IMR-90 (cell line): Measurements from ENCODE around the gene BMP4. TPM values are rescaled to one million over a fixed set of nuclear protein-coding genes. Genes with fewer than 3 reads are reported as not detected.

Experiments
- ATAC-seq: fragments of 200-7000 bp; cut with Tn5 transposase; 2 replicates; pipeline ENCODE4 v1.9.1; 2020; ENCODE audit warnings: low read depth, mild to moderate bottlenecking, moderate library complexity
- BruUV-seq: library from RNA; stranded (reverse); fragments of 400-500 nt; replicated peaks from 2 replicates; lab custom pipeline; 2021; lab: Mats Ljungman, UMichigan
- CTCF ChIA-PET: fragments of 300-600 bp; formaldehyde crosslinking; extraction: SDS; loops from one replicate; lab custom pipeline; 2021; ENCODE audit warnings: antibody characterized with exemption; lab: Yijun Ruan, JAX
- POLR2A ChIA-PET: fragments of 300-600 bp; sonication (Branson Sonifier 250); formaldehyde crosslinking; loops from one replicate; lab custom pipeline; 2022; ENCODE audit warnings: antibody characterized with exemption; ENCODE audit not compliant: unreplicated experiment; lab: Charles Lee
- DNase-seq: peaks from one replicate; pipeline ENCODE4 v3.0.0; 2013
- H2AFZ ChIP-seq: replicated peaks from 2 replicates; pipeline ENCODE3; 2013; ENCODE audit warnings: low read length, mild to moderate bottlenecking; ENCODE audit not compliant: poor library complexity
- H2AK5ac ChIP-seq: 2 replicates; pipeline ENCODE4 v1.6.1; 2013; ENCODE audit warnings: low read depth, low read length, inconsistent platforms
- H2AK9ac ChIP-seq: replicated peaks from 2 replicates; pipeline ENCODE3; 2013; ENCODE audit warnings: mild to moderate bottlenecking, low read depth, low read length, moderate library complexity; ENCODE audit not compliant: poor library complexity
- H2BK120ac ChIP-seq: 2 replicates; pipeline ENCODE4 v1.6.1; 2013; ENCODE audit warnings: low read depth, low read length, inconsistent platforms
- H2BK15ac ChIP-seq: 3 replicates; pipeline ENCODE4 v1.6.1; 2013; ENCODE audit warnings: low read depth, low read length, inconsistent platforms
- H2BK20ac ChIP-seq: 2 replicates; pipeline ENCODE4 v1.6.1; 2013; ENCODE audit warnings: low read depth, mild to moderate bottlenecking, inconsistent platforms, low read length, moderate library complexity
- H2BK5ac ChIP-seq: 2 replicates; pipeline ENCODE4 v1.6.1; 2013; ENCODE audit warnings: mild to moderate bottlenecking, low read depth, low read length, inconsistent platforms; ENCODE audit not compliant: poor library complexity, severe bottlenecking
- H3K14ac ChIP-seq: replicated peaks from 2 replicates; pipeline ENCODE4 v1.6.1; 2013; ENCODE audit warnings: low read depth, low read length, inconsistent platforms
- H3K18ac ChIP-seq: 2 replicates; pipeline ENCODE4 v1.6.1; 2013; ENCODE audit warnings: low read depth, low read length, control low read depth
- H3K23ac ChIP-seq: 2 replicates; pipeline ENCODE4 v1.6.1; 2013; ENCODE audit warnings: low read depth, low read length, inconsistent platforms
- H3K27ac ChIP-seq: 2 replicates; pipeline ENCODE4 v1.5.1; 2013; ENCODE audit warnings: mild to moderate bottlenecking, control low read depth, low read length; ENCODE audit not compliant: insufficient read depth
- H3K27me3 ChIP-seq: 2 replicates; pipeline ENCODE4 v1.6.1; 2013; ENCODE audit warnings: low read length; ENCODE audit not compliant: control insufficient read depth, insufficient read depth
- H3K36me3 ChIP-seq: 2 replicates; pipeline ENCODE4 v1.6.1; 2013; ENCODE audit warnings: low read length, mixed read lengths; ENCODE audit not compliant: control insufficient read depth, insufficient read depth
- H3K4ac ChIP-seq: 2 replicates; pipeline ENCODE4 v1.6.1; 2013; ENCODE audit warnings: low read depth, low read length, inconsistent platforms
- H3K4me1 ChIP-seq: 2 replicates; pipeline ENCODE4 v1.6.1; 2013; ENCODE audit warnings: low read length, mixed read lengths; ENCODE audit not compliant: control insufficient read depth, insufficient read depth
- H3K4me2 ChIP-seq: 2 replicates; pipeline ENCODE4 v1.6.1; 2013; ENCODE audit warnings: low read depth, mild to moderate bottlenecking, control low read depth, low read length, moderate library complexity
- H3K4me3 ChIP-seq: 2 replicates; pipeline ENCODE4 v1.5.1; 2013; ENCODE audit warnings: low read depth, mild to moderate bottlenecking, control low read depth, low read length, moderate library complexity; ENCODE audit not compliant: insufficient read depth
- H3K56ac ChIP-seq: 2 replicates; pipeline ENCODE4 v1.6.1; 2013; ENCODE audit warnings: low read length, inconsistent platforms; ENCODE audit not compliant: insufficient read depth; ENCODE audit errors: extremely low read depth
- H3K79me1 ChIP-seq, 2 experiments: 2 replicates each; pipeline ENCODE4 v1.6.1; 2013; ENCODE audit warnings: low read length in 2 of 2, inconsistent platforms in 1 of 2, low read depth in 1 of 2
- H3K9ac ChIP-seq: 2 replicates; pipeline ENCODE4 v1.6.1; 2013; ENCODE audit warnings: low read depth, low read length, control low read depth
- H3K9me1 ChIP-seq: 2 replicates; pipeline ENCODE4 v1.6.1; 2013; ENCODE audit warnings: low read length, inconsistent platforms; ENCODE audit not compliant: insufficient read depth
- H3K9me3 ChIP-seq: 2 replicates; pipeline ENCODE4 v1.6.1; 2013; ENCODE audit warnings: low read length; ENCODE audit not compliant: control insufficient read depth, insufficient read depth
- H4K20me1 ChIP-seq: 2 replicates; pipeline ENCODE4 v1.6.1; 2013; ENCODE audit warnings: low read length, inconsistent platforms; ENCODE audit not compliant: insufficient read depth
- H4K5ac ChIP-seq: 2 replicates; pipeline ENCODE4 v1.6.1; 2013; ENCODE audit warnings: mild to moderate bottlenecking, low read depth, low read length, control low read depth
- H4K8ac ChIP-seq, 2 experiments: 2 replicates each; pipeline ENCODE4 v1.6.1; 2013; ENCODE audit warnings: low read depth in 2 of 2, low read length in 2 of 2, control low read depth in 1 of 2, inconsistent platforms in 1 of 2
- H4K91ac ChIP-seq: 2 replicates; pipeline ENCODE4 v1.6.1; 2013; ENCODE audit warnings: low read depth, low read length, inconsistent platforms; ENCODE audit not compliant: insufficient read depth
- CEBPB ChIP-seq: IDR thresholded peaks from 2 replicates; pipeline ENCODE4 v1.6.1; 2012; ENCODE audit warnings: low read depth, low read length, improper control_type of control experiment
- CHD1 ChIP-seq: IDR thresholded peaks from 2 replicates; pipeline ENCODE4 v1.6.1; 2012; ENCODE audit warnings: low read depth, low read length, improper control_type of control experiment
- FOS ChIP-seq: fragments of 150-350 bp; IDR thresholded peaks from 2 replicates; pipeline ENCODE4 v1.6.1; 2016; ENCODE audit warnings: low read depth, low read length
- MAZ ChIP-seq: IDR thresholded peaks from 2 replicates; pipeline ENCODE4 v1.6.1; 2012; ENCODE audit warnings: low read depth, mild to moderate bottlenecking, low read length, improper control_type of control experiment, moderate library complexity, borderline replicate concordance
- MXI1 ChIP-seq: IDR thresholded peaks from 2 replicates; pipeline ENCODE4 v1.6.1; 2012; ENCODE audit warnings: low read depth, mild to moderate bottlenecking, low read length, moderate library complexity, borderline replicate concordance
- POLR2A ChIP-seq: IDR thresholded peaks from 2 replicates; pipeline ENCODE4 v1.6.1; 2012; ENCODE audit warnings: mild to moderate bottlenecking, low read depth, low read length
- RAD21 ChIP-seq: IDR thresholded peaks from 2 replicates; pipeline ENCODE4 v1.6.1; 2012; ENCODE audit warnings: low read length, improper control_type of control experiment
- RCOR1 ChIP-seq: IDR thresholded peaks from 2 replicates; pipeline ENCODE4 v1.6.1; 2012; ENCODE audit warnings: mild to moderate bottlenecking, low read length, improper control_type of control experiment; ENCODE audit not compliant: insufficient replicate concordance
- SMC3 ChIP-seq: fragments of 150-350 bp; IDR thresholded peaks from 2 replicates; pipeline ENCODE4 v1.6.1; 2016; ENCODE audit warnings: low read depth, mild to moderate bottlenecking, antibody characterized with exemption, low read length, moderate library complexity
- dilution Hi-C: fragments of 300-500 bp; cut with HindIII; formaldehyde crosslinking; loops from one replicate; pipeline ENCODE4 v1.14.3; 2018; ENCODE audit warnings: low sequenced_read_pairs; ENCODE audit not compliant: unreplicated experiment
- in situ Hi-C: fragments of 300-500 bp; cut with MboI; formaldehyde crosslinking; loops from 3 replicates; pipeline ENCODE4 v1.14.3; 2019; ENCODE audit warnings: low sequenced_read_pairs, inconsistent platforms, mixed read lengths
- intact Hi-C: fragments of 100-400 bp; cut with micrococcal nuclease; formaldehyde crosslinking; loops from 2 replicates; pipeline ENCODE4 v1.10.0; 2022
- polyA plus RNA-seq, 3 experiments: library from polyadenylated mRNA; depleted of rRNA; stranded (reverse); fragments of >200 nt; gene quantifications; 2 replicates each; pipeline ENCODE4 v1.2.3, GENCODE V29; 2012; ENCODE audit warnings: low replicate concordance in 1 of 3
- total RNA-seq: library from RNA; depleted of rRNA; stranded (reverse); fragments of >200 nt; gene quantifications from 2 replicates; pipeline ENCODE4 v1.2.3, GENCODE V29; 2012
- TF ChIP-seq, protein P1 (sequence below): conservative IDR thresholded peaks from 2 replicates; pipeline ENCODE4 v1.5.1; 2012; ENCODE audit warnings: mild to moderate bottlenecking, low read depth, low read length, improper control_type of control experiment
- TF ChIP-seq, protein P2 (sequence below): fragments of 150-350 bp; IDR thresholded peaks from 2 replicates; pipeline ENCODE4 v1.6.1; 2016; ENCODE audit warnings: low read depth, mild to moderate bottlenecking, low read length, moderate library complexity, borderline replicate concordance
- TF ChIP-seq, protein P3 (sequence below): fragments of 150-350 bp; IDR thresholded peaks from 2 replicates; pipeline ENCODE4 v1.6.1; 2017; ENCODE audit warnings: mild to moderate bottlenecking, antibody characterized with exemption, low read length, low read depth

Gene BMP4
- total and polyA plus RNA-seq, 2 of the 4 experiments (the other 2 are of a cell fraction), result 3.4 to 4.2 TPM

DNA sequence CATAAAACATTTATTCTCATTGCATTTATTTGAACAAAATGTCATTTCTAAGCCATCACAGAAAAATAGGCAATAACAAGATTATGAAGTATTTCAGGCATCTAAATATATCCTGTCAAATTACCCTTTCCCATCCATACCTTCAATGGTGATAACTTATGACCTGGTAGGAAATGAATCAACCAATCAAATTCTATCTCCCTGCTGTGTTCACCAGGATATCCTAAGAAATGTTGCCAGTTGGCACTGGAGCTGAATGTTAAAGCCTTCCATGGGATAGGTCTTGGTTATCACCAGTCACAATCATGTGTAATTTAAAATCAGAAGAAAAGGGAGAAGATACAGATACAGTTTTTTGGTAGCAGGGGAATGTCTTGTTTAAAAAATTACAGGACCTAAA is 23.7 kb downstream of the BMP4 start:
- BruUV-seq, result no TSS peak
- Histone ChIP-seq H2AFZ (no peak overlapping the region), H3K4me2 (no peak overlapping the region), H2BK15ac (no peak overlapping the region), H3K9ac (no peak overlapping the region), H3K79me1 (no peaks in the 10 kb centered on the region), H2BK20ac (no peak overlapping the region), H3K4me1 (no peaks in the 10 kb centered on the region; the same call in 1 of the 2 replicates), H3K18ac (no peak overlapping the region), H3K27ac (no peak overlapping the region), H3K23ac (no peak overlapping the region), H3K56ac (no peak overlapping the region), H2AK5ac (no peak overlapping the region), H4K8ac (no peak overlapping the region), H4K20me1 (no peaks in the 10 kb centered on the region), H3K27me3 (no peaks in the 10 kb centered on the region), H3K14ac (no peak overlapping the region), H2AK9ac (no peak overlapping the region), H4K91ac (no peak overlapping the region), H4K5ac (no peak overlapping the region), H2BK5ac (no peak overlapping the region), H3K4ac (no peak overlapping the region), H3K9me1 (peaks cover 2% of the 10 kb centered on the region; the same call in 1 of the 2 replicates), H3K9me3 (no peaks in the 10 kb centered on the region), H2BK120ac (no peak overlapping the region), H3K36me3 (no peaks in the 10 kb centered on the region), H3K4me3 (no peak overlapping the region)
- ATAC-seq (no peak), DNase-seq (no peak)
- in situ Hi-C loops, result no loop called here
- ChIA-PET POLR2A (interaction anchor here (0.5 to 0.7 kb wide), 2 partner anchors 14 to 39 kb away, joined by 3 to 5 read pairs; no protein-coding TSS in a partner anchor), CTCF (interaction anchor here (1.0 kb wide), 1 partner anchor 10 kb away, joined by 5 read pairs; no protein-coding TSS in a partner anchor)
- TF ChIP-seq RCOR1 (no peak), CEBPB (no peak), MXI1 (no peak), RAD21 (no peak), SMC3 (no peak), MAZ (no peak), POLR2A (no peak), FOS (no peak), CHD1 (no peak)
- TF ChIP-seq, protein P1, sequence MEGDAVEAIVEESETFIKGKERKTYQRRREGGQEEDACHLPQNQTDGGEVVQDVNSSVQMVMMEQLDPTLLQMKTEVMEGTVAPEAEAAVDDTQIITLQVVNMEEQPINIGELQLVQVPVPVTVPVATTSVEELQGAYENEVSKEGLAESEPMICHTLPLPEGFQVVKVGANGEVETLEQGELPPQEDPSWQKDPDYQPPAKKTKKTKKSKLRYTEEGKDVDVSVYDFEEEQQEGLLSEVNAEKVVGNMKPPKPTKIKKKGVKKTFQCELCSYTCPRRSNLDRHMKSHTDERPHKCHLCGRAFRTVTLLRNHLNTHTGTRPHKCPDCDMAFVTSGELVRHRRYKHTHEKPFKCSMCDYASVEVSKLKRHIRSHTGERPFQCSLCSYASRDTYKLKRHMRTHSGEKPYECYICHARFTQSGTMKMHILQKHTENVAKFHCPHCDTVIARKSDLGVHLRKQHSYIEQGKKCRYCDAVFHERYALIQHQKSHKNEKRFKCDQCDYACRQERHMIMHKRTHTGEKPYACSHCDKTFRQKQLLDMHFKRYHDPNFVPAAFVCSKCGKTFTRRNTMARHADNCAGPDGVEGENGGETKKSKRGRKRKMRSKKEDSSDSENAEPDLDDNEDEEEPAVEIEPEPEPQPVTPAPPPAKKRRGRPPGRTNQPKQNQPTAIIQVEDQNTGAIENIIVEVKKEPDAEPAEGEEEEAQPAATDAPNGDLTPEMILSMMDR, result no peak
- TF ChIP-seq, protein P2, sequence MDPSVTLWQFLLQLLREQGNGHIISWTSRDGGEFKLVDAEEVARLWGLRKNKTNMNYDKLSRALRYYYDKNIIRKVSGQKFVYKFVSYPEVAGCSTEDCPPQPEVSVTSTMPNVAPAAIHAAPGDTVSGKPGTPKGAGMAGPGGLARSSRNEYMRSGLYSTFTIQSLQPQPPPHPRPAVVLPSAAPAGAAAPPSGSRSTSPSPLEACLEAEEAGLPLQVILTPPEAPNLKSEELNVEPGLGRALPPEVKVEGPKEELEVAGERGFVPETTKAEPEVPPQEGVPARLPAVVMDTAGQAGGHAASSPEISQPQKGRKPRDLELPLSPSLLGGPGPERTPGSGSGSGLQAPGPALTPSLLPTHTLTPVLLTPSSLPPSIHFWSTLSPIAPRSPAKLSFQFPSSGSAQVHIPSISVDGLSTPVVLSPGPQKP, result no peak
- TF ChIP-seq, protein P3, sequence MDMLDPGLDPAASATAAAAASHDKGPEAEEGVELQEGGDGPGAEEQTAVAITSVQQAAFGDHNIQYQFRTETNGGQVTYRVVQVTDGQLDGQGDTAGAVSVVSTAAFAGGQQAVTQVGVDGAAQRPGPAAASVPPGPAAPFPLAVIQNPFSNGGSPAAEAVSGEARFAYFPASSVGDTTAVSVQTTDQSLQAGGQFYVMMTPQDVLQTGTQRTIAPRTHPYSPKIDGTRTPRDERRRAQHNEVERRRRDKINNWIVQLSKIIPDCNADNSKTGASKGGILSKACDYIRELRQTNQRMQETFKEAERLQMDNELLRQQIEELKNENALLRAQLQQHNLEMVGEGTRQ, result no peak
- intact Hi-C loops, result no loop called here
- dilution Hi-C loops, result no loop called here
